Measurements from ENCODE around the gene LRRFIP2.

DNA sequence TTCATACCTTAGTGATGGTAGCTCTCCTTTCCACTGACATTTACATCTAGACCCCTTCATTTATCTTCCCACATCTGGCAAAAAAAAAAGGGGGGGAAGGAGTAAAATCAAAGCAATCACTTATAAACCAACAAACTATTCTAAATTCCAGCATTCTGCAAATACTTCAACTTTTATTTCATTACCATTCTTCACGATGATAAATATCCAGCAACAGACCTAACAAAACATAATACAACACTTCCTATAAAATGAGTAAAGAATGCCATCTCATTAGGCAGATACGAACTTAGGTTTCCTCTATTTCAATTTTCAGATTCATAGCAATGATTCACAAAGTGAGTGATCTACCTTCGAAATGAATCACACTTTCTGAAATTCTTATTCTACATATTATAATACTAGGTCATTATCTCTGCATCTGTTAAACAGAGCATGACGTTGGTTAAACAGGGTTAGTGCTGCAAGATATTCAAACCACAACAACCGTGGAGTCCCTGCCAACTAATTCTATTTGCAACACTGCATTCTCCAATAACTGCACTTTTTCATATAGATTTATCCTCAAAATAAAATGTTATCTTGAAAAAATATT is at the start of gene LRRFIP2:
- TF ChIP-seq, protein P1, sequence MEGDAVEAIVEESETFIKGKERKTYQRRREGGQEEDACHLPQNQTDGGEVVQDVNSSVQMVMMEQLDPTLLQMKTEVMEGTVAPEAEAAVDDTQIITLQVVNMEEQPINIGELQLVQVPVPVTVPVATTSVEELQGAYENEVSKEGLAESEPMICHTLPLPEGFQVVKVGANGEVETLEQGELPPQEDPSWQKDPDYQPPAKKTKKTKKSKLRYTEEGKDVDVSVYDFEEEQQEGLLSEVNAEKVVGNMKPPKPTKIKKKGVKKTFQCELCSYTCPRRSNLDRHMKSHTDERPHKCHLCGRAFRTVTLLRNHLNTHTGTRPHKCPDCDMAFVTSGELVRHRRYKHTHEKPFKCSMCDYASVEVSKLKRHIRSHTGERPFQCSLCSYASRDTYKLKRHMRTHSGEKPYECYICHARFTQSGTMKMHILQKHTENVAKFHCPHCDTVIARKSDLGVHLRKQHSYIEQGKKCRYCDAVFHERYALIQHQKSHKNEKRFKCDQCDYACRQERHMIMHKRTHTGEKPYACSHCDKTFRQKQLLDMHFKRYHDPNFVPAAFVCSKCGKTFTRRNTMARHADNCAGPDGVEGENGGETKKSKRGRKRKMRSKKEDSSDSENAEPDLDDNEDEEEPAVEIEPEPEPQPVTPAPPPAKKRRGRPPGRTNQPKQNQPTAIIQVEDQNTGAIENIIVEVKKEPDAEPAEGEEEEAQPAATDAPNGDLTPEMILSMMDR (IDR thresholded peaks at IDR 0.05; ENCODE audit: insufficient read depth, low read length): no peak
- TF ChIP-seq POLR2AphosphoS5 (IDR thresholded peaks at IDR 0.05; ENCODE audit: low read depth) (no peak), GABPA (IDR thresholded peaks at IDR 0.05; ENCODE audit: low read depth) (no peak)

Data from HL-60 (cell line).